NCI-H146 treated with DMSO at 0.1 percent for 48 hours (cell line): ENCODE measurements around the gene GPD1L.
"Not testable (repeated sequence)": the region's sequence is repeated elsewhere in the genome, so short reads cannot be mapped to it uniquely, and the experiment has no call there.

Experiments used
- DNase-seq: peaks from one replicate; lab custom pipeline; 2025; ENCODE audit not compliant: unreplicated experiment; lab: John Stamatoyannopoulos, UW

The GPD1L gene

DNA sequence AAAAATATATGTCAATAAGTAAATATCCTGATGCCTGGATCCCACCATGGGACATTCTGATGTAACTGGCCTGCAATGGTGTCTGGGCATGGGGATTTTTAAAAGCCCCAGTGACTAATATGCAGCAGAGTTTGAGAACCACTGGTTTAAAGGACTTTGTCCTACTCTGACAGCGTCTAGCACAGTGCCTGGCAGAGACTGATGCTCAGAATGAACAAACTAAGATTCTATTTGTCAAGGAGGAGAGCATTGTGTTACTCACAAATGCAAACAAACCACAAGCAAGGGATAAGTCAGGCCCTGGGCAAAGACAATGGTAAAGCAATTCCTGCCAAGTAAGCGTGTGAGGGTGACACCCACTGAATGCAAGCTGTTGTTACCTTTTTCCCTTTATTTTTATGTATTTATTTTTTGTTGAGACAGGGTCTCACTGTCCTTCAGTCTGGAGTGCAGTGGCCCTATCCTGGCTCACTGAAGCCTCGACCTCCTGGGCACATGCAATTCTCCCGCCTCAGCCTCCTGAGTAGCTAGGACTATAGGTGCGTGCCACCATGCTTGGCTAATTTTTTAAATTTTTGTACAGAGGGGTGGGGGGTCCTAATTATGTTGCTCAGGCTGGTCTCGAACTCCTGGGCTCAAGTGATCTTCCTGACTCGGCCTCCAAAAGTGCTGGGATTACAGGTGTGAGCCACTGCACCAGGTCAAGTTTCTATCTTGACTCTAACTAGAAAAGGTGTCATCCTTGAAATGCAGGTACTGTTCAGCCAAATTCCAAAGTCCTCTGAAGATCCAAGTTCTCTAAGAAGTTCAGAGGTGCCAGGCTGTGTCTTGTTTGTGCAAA lies 909 bp upstream of the GPD1L start:
- DNase-seq = no peak

DNA sequence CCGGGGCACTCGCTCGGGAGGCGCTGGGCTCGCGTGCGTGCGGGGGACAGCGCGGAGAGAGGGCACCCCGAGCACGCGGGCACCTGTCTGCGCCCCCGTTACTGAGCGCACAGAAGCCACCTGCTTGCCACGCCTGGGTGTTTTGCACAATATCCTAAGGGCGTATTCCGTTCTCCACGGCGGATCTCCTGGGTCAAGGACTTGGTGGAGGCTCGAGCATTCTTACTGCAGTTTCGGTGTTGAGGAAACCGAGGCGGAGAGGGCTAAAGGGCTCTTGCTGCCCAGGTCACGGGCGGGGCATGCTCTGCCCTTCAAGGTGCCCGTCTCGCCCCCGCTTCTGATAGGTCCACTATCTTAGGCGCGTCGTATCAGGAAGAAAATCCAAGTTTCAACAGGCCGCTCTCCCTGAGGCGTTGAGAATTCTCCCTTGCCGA lies 526 bp downstream of the GPD1L start:
- DNase-seq = peak; percentile 2

DNA sequence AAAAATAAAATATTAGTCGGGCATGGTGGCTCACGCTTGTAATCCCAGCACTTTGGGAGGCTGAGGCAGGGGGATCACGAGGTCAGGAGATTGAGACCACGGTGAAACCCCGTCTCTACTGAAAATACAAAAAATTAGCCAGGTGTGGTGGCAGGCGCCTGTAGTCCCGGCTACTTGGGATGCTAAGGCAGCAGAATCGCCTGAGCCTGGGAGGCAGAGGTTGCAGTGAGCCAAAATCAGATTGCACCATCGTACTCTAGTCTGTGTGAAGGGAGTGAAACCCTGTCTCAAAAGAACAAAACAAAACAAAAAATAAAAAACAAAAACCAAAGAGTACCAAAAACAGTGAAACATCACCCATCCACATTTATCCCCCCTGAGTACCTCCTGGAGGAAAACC lies 1.8 kb downstream of the GPD1L start:
- not testable (repeated sequence) for DNase-seq

DNA sequence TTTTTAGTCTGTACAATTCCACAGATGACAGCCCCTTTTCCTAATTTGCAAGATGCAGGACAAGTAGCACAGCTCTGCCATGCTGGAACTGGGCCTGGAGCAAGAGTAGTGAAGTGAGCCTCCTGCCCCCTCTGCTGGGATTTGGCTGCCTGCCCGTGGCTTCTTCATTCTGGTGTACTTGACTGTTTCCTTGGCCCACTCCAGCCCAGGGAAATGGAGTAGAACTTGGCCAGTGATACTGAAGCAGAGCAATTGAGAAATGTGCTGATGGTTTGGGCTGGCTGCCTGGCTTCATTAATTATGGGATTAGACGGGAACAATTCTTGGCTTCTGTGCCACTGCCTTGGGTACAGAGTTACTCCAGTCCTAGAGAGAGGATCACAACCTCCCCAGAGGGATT lies 2.8 kb downstream of the GPD1L start:
- no peak for DNase-seq

DNA sequence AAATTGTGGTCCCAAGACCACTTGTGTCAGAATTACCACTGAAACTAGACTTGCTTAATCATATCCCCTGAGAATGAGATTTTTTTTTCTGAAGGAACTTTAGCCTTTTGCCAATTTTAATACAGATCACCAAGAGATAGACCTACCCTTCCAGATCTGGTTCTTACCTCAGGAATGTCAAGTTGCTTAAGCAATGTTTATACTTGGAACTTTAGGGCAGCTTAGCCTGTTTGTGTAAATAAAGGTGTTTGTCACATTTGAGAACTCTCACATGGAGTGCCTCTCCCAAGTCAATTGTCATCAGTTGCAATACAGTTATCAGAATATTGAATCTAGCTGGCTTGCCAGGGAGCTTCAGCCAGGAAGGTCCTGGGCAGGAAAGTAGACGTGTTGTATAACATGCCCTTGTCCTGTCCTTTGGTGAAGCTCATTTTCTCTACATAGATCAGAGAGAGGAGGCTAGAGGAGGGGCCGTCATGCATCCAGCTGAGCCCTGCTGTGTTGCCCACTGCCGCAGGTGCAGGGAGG lies 3.9 kb downstream of the GPD1L start:
- no peak for DNase-seq

DNA sequence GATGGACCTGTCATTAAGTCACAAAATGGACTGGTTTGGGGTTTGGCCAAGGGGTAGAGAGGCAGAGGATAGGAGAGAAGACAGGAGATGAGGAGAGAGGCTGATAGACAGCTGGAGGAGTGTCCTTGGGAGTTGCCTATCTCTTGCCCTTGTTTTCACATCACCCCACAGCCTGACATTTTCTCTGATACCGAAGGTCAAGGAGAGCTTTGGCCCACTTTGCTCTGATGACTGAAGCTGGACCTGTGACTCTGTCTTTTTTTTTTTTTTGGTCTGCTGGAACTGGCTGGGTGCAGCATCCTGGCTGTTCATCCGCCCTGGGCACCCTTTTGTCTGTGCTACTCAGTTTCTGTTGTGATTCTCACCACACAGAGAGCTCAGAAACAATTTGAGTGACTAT lies 5.1 kb downstream of the GPD1L start:
- DNase-seq = no peak

DNA sequence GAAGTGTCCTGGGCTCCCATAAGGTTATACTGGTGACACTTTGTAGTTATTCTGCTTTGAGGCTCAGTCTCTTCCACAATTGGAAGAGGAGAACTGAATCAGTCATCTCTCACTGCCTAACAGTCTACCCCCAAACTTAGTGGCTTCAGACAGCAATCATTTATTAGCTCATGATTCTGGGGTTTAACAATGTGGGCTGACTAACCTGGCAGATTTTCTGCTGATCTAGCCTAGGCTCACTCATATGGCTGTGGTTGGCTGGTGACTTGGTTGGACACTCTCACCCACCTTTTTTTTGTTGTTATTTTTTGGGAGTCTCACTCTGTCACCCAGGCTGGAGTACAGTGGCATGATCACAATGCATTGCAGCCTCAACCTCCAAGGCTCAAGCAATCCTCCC lies 7.1 kb downstream of the GPD1L start:
- DNase-seq = no peak

DNA sequence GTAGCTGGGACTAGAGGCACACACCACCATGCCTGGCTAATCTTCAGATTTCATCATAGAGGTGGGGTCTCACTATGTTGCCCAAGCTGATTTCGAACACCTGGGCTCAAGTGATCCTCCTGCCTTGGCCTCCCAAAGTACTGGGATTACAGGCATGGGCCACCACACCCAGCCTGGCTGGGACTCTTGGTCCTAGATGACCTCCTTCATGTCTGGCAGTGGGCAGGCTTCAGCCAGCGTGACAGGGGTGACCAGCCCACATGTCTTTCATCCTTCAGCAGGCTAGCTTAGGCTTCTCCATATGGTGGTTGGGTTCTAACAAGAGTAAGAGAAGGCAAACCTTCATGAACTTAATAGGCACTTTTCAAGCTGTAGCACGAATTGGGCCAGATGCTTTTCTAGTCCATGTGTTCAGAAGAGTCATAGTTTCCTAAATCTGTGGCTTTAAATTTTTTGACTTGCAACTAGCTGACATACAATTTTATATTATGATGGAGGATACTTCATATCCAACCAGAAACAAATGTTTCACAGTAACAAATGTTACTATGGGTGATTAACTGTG lies 7.6 kb downstream of the GPD1L start:
- DNase-seq = no peak

DNA sequence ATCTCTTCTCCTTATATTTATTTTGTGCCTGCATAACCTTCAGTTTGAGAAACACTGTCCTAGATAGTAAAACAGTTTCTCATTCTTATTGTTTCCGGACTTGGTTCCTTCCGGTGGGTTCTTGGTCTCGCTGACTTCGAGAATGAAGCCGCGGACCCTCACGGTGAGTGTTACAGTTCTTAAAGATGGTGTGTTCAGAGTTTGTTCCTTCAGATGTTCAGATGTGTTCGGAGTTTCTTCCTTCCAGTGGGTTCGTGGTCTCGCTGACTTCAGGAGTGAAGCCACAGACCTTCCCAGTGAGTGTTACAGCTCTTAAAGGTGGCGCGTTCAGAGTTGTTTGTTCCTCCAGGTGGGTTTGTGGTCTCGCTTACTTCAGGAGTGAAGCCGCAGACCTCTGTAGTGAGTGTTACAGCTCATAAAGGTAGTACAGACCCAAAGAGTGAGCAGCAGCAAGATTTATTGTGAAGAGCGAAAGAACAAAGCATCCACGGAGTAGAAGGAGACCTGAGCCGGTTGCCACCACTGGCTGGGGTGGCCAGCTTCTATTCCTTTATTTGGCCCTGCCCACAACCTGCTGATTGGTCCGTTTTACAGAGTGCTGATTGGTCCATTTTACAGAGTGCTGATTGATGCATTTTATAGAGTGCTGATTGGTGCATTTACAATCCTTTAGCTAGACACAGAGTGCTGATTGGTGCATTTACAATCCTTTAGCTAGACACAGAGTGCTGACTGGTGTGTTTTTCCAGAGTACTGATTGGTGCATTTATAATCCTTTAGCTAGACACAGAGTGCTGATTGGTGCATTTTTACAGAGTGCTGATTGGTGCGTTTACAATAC lies 8.3 kb downstream of the GPD1L start:
- not testable (repeated sequence) for DNase-seq

DNA sequence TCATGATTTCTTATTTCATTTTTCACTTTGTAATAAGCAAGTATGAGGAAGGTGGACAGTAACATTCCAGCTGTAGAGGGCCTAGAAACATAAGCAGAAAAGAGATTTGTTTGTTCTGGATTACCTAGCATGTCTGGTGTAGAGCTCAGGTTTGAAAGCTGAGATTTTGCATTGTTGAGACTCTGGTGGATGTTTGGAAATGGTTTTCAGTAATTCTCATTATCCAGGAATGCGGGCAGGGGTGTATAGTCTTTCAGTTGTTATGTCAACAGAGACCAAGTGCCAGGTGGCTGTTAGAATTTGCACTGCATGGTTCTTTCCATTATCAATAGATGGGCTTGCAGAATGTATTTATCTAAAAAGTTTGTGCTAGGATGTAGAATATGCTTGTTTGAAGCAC lies 10.9 kb downstream of the GPD1L start:
- peak; percentile 26 for DNase-seq

DNA sequence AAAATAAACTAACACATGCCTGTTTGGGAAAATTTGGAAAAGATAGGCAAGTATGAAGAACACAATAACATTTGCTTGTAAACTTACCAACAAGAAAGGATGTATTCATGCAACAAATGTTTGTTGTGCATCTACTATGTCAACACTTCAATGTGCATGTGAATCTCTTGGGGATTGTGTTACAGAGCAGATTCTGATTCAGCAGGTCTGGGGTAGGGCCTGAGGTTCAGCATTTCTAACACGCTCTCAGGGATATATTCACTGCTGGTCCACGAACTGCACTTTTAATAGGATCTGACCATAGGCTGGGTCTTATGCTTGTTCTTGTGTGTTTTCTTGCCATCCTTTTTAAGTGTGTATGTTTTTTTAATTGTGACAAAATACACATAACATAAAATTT lies 11.8 kb downstream of the GPD1L start:
- DNase-seq = no peak

DNA sequence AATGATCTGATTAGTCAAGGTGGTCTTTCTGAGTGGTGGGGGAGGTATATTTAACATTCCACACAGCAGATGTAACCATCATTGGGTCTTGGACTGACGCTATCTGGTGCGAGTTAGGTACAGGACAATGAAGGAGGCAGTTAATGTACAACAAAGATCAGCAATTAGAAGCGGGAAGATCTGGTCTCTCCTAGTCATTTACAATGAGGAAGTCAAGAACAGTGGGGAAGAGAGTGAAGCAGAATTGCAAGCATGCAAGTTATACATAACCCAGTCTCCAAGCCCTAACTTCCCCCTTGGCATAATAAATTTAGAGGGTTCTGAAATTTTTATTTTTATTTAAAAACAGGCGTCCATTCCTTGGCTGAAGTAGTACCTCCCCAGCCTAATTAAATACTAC lies 14.1 kb downstream of the GPD1L start:
- DNase-seq = no peak

DNA sequence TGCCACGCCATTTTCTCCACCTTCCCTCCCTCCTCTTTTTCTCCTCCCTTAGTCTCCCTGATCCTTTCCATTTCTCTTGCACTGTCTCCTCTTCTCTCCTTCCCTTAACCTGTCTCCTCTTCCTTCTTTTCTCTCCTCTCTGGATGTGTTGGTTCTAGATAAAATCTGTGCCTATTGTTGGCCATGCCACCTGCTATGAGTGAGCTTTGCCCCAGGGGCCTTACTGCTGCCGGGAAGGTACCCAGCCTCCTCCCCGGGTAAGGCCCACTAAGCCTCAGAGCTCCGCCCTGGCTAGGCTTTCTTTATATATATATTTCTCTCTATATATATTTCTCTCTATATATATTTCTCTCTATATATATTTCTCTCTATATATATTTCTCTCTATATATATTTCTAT lies 14.7 kb downstream of the GPD1L start:
- no peak for DNase-seq

DNA sequence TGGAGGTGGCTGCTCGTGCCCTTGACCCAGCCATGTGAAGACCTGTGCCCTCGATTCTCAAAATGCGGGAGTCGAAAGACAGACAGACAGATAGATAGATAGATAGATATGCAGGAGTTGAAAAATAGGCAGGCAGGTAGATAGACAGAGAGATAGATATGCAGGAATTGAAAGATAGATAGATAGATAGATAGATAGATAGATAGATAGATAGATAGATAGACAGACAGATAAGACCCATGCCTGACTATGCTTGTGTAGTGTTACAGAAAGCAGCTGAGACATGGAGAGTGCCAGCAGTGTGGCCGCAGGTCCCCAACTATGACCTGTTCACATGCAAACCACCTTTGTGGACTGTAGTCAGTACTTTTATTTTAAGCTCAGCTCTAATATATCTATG lies 17.2 kb downstream of the GPD1L start:
- no peak for DNase-seq

DNA sequence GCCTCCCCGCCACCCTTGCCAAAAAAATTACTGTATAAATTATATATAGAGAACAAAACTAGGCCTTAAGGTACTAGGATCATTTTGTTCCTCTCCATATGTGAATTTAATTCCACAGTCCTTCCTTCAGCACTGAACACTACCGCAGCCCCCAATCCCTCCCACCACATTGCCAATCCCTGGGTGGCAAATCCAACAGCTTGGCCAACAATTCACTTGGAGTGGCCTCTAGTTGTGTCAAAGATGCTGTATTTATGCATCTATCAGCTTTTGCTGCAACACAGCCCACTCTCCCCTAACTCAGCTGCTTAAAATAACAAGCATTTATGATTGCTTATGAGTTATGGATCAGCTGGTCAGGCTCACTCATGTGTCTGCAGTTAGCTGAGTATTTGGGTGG lies 18.6 kb downstream of the GPD1L start:
- no peak for DNase-seq

DNA sequence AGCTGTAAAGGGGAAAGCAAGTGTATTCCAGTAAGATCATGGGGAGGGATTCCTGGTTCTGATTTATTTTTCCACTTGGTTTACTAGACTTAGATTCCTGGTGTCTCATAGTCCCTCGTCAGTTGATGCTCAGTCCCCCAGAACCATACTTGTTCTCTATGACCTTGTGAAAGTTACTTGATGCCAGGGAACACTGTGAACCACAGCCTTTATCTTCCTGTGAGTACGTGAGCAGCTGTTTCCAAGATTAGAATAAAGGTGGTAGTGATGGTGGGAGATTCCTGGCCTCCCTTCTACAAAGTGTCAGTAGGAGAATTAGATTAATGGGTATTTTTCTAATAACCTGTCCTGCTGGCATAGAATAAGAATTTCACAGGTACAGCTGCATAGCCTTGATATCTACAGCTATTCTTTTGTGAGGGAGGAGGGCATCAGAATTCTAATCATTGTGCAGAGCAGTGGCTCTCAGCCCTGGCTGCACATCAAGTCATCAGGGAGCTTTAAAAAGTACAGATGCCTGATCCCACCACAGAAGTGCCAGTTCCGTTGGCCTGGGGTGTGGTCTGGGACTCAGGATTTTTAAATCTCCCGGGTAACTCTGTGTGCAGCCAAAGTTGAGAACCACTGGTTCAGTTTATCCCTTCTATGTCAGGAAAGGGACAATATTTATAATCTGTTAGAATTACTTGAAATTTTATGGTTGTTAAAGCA lies 20.0 kb downstream of the GPD1L start:
- no peak for DNase-seq

DNA sequence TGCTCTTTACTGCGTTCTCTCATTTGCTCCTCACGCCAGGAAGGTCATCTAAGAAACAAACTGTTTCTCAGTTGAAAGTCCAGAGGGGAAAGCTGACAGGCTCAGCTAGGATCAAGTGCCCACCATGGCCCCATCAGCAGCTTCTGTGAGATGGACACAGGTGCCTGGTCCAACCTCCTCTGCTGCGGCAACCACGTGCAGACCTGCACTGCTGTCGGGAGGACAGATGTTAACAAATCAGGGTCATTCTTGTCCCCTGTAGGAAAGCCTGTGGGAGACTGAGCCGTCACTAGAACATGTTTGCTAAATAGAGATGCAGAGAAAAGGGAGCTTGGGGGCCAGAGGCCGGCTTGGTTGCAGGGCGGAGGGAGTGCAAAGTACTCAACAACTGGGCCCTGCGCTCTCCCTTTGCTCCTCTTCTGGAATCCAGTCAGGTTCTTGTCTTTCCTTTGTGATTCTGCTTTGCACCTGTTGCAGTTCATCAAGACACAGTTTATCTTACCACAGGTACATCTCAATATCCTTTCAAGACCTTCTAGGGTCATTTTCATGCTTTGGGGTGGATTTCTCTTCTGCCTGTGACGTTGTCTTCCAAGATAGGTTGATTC lies 20.9 kb downstream of the GPD1L start:
- DNase-seq = no peak

DNA sequence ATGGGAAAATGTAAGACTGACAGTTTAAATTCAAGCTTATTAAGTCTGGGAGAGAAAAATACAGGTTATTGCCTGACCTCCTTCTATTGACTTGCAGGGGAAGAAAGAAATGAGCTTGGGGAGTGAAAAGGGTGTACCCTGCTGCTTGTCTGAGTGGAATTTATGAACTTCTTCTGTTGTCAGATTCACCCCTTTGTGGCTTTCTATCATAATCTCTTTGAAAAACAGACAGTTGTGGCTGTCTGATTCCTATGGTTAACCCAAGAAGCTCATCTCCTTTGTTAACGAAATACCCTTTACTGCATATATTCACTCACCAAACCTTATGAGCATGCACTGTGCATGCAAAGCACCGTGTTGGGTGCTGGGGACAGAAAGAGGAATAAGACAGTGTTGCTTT lies 22.5 kb downstream of the GPD1L start:
- no peak for DNase-seq

DNA sequence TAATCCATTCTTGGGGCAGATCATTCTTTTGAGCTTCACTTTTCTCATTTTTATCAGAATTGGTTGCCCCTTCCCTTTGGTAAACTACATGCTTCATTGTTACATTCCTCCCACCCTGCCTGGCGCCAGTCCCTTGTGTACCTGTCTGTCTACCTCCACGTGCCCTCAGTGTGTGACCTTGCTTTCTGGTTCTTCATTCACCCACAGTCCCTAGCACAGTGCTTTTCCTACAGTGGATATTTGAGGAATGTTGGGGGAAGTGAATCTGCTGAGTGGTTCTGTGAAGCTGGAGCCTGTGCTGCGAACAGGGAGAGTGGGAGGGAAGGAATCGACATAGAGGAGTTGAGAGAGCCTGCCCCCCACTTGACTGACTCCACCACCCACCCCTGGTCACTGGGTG lies 23.4 kb downstream of the GPD1L start:
- DNase-seq = no peak

DNA sequence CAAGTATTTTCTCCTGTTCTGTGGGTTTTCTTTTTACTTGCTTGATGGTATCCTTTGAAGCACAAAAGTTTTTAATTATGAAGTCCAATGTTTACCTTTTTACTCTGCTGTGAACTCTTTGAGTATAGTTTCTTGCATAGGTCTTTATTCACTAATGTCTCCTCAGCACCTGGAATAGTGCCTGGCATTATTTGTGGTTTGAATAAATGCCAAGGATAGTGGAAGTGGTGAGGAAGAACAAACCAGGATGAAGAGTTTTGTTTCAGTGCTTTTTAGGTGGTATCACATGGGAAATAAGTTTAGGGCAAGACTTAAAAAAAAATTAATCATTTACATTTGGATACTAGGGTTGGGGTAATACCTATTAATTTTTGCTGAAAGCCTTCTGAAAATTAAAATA lies 25.7 kb downstream of the GPD1L start:
- no peak for DNase-seq

DNA sequence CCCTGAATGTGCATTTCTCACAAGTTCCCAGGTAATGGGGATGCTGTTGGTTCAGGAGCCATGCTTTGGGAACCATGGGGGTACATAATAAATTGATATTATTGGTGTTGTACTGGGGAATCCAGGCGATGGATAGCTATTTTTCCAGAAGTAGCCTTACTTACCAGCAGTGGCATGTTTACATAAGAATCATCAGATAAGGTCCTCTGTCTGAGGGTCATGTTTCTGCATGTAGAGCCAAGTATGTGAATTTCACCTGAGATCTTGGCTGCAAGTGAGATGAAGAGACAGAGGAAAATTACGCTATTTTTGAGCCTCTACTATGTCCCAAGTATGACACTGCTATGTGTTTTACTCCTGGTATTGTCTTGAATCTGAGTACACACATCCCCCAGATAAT lies 26.3 kb downstream of the GPD1L start:
- no peak for DNase-seq
